ENCODE data around the gene TSPAN14.
"Not testable (repeated sequence)": the region's sequence is repeated elsewhere in the genome, so short reads cannot be mapped to it uniquely, and the experiment has no call there.

The TSPAN14 gene

DNA sequence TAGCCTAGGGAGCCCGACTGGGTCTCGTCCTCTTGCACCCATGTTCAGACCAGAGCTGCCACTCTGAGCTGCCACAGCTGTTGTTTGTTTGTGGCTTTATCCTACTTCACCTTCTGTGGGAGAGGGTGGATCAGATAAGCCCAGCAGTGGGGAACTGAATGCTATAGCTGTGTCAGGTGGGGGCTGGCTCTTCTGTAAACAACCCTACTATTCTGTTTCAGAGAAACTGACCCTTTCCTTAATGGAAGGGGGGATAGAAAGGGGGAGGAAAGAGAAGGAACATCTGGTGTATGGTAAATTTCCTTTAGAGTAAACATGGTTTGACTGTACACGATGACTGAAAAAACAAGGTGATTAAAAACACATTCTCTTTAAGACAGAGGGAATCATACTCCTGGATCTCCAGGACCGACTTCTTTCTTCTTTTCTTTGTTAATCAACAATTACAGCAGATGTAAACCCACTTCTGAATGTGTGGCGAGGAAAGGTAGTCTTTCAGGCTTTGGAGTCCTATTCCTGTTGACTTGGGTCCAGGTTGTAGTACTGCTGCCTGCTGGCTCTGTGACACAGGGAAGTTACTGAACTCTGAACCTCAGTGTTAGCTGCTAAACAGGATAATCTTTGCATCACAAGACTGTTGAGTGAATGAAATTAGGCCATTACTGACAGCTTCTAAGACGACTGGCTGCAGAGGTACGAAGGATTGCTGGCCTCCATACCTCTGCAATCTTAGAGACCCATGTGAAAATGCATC lies 39.8 kb upstream of the TSPAN14 start:
- Mint-ChIP-seq H3K4me1 (ENCODE audit: low read depth) (peaks cover 31% of the 10 kb centered on the region), H3K36me3 (no peaks in the 10 kb centered on the region), H3K9me3 (ENCODE audit: low read depth) (no peaks in the 10 kb centered on the region), H3K27me3 (no peaks in the 10 kb centered on the region), H3K4me3 (no peak overlapping the region), H3K27ac (no peak overlapping the region)

DNA sequence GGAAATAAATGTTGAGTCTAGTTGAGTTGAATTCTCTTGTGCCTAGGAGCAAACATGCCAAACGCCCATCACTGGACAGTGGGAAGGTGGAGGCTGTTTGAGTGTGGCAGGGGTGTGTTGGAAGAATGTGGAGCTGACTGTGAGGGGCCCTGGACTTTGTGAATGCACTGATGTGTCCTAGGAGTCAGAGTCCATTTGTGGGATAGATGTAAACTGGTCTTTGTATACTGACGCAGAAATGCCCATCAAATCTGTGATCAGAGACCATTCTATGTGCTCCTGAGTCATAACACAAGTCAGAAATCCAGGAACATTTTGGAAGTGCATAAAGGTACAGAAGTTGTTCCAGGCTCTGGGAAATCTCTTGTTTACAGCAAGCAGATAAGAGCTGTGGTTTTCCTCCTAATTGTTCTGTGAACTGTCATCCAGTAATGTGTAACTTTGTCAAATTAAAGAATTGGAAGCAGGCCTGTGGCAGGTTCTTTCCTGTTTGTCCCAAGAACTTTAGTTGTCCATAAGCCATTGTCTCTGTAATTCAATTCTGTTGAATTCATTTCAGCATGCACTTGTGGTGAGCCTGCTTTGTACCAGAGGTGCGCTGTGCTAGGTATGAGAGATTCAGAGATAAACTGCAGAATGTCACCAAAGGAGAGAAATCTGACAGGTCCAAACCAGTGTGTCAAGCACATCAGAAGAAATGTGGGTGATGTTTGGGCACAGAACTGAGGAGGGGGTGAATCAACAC lies 38.2 kb upstream of the TSPAN14 start:
- no peaks in the 10 kb centered on the region for H3K36me3 Mint-ChIP-seq
- H3K27me3 Mint-ChIP-seq, result no peaks in the 10 kb centered on the region
- no peak overlapping the region for H3K27ac Mint-ChIP-seq
- peaks cover 20% of the 10 kb centered on the region for H3K4me1 Mint-ChIP-seq (ENCODE audit: low read depth)
- H3K4me3 Mint-ChIP-seq, result no peak overlapping the region
- no peaks in the 10 kb centered on the region for H3K9me3 Mint-ChIP-seq (ENCODE audit: low read depth)

DNA sequence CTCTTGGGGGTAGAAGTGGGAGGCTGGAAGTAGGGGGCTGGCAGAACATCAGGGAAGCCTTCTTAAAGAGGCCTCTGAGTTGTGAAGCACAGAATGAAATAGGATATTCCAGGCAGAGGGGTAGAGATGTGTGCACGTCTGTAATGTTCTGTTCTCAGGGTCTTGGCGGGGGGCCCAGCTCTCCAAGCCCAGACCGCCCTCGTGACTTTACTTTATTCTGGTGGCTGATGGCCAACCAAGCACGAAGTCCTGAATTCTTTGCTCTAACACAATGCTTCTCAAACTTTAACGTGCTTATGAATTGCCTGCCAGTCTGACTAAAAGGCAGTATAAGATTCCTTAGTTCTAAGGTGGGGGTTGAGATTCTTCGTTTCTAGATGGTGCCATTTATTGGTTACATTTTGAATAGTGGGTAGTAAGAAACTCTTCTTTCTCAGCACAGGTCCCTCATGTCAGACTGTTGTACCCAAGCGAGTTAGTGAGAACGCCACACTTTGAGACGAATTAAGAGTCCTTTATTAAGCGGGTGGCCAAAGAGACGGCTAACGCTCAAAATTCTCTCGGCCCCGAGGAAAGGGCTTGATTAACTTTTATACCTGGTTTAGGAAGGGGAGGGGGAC lies 37.5 kb upstream of the TSPAN14 start:
- Mint-ChIP-seq H3K36me3 (no peaks in the 10 kb centered on the region), H3K4me3 (no peak overlapping the region), H3K27me3 (no peaks in the 10 kb centered on the region), H3K27ac (no peak overlapping the region), H3K9me3 (ENCODE audit: low read depth) (no peaks in the 10 kb centered on the region), H3K4me1 (ENCODE audit: low read depth) (peaks cover 18% of the 10 kb centered on the region)

DNA sequence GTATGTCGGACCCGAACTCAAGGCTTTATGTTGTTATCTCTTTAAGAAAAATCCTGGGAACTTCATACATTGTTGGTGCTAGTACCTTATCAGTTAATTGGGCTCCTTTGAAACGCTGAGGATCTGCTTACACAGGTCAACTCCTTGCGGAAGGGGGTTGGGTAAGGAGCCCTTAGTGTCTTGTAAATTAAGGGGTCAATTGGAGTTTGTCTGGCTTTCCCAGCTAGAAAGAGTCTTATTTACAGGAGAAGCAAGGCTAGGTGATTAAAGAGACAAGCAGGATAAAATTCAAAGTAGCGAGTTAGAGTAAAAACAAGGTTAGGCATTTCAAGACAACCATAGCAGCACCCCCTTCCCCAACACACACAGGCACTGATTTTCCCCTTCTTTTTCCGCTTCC lies 36.9 kb upstream of the TSPAN14 start:
- not testable (repeated sequence) for H3K36me3 Mint-ChIP-seq; H3K4me3 Mint-ChIP-seq; H3K27ac Mint-ChIP-seq; H3K9me3 Mint-ChIP-seq (ENCODE audit: low read depth); H3K27me3 Mint-ChIP-seq
- H3K4me1 Mint-ChIP-seq (ENCODE audit: low read depth), result peaks cover 18% of the 10 kb centered on the region

DNA sequence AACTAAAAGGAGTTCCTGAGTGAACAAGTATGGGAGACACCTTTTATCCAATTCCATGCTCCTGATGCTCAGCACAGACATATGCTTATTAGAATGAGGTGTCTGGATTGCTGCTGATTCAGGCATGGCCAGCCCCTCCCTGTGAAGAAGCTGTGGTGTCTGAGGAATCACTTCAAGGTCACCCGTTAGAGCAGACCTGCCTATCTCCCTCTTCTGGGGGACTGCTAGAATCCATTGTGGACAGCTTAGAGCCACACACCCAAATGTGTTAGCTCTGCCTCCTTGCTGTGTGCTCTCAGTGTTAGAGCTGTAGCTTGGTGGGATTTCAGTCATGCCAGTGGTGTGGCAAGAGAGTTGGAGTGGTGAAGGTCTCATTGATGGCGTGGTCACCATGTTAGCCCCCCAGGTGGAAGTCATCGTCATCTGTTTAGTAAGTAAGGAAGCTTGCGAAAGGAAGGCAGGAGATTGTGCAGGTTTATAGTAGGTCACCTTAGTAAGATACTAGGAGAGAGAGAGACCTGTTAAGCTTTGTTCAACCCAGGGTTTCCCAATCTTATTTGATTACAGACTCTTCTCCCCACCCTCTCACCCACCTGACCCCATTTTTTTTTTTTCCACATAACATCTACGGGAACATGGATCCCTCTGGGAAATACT lies 32.9 kb upstream of the TSPAN14 start:
- H3K36me3 Mint-ChIP-seq, result peaks cover 16% of the 10 kb centered on the region
- H3K4me1 Mint-ChIP-seq (ENCODE audit: low read depth), result peaks cover 2% of the 10 kb centered on the region
- no peak overlapping the region for H3K27ac Mint-ChIP-seq

DNA sequence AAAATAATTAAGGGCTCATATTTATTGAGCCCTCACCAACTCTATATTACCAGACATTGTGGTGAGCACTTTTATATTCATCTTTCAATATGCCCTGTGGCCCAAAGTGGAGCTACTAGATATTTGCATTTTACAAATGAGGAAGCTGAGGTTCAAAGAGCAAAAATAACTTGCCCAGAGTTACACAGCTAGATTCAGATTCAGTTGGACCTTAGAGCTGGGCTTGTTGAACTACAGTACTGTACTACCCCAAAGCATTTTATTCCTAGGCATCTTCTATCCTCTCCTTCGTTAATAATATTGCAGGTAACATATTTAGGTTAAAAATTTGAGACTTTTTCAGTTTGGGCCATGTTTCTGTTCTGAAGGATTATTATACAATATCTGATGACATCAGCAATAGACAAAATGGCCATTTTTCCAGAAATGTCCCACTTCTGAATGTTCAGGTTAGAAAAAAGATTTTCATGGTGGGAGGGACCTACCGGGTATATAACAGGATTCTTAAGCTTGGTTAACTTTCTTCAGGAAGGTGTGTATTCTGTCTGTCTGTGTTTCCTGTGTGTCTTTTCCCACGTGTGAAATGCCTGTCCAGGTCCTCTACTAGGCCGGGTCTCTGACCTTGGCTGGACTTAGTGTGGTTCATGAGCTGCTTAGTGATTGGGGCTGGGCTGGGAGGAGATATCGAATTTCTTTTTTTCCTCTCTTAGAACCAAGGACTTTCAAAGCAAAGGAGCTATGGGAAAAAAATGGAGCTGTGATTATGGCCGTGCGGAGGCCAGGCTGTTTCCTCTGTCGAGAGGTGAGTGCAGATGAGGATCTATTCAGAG lies 32.2 kb upstream of the TSPAN14 start:
- Mint-ChIP-seq H3K4me3 (no peak overlapping the region), H3K4me1 (ENCODE audit: low read depth) (no peaks in the 10 kb centered on the region), H3K9me3 (ENCODE audit: low read depth) (no peaks in the 10 kb centered on the region), H3K27ac (no peak overlapping the region), H3K27me3 (no peaks in the 10 kb centered on the region), H3K36me3 (peaks cover 16% of the 10 kb centered on the region)

More for the DNA sequence above, 32.9 kb upstream of the TSPAN14 start:
- Mint-ChIP-seq H3K9me3 (ENCODE audit: low read depth) (no peaks in the 10 kb centered on the region), H3K27me3 (no peaks in the 10 kb centered on the region), H3K4me3 (no peak overlapping the region)

DNA sequence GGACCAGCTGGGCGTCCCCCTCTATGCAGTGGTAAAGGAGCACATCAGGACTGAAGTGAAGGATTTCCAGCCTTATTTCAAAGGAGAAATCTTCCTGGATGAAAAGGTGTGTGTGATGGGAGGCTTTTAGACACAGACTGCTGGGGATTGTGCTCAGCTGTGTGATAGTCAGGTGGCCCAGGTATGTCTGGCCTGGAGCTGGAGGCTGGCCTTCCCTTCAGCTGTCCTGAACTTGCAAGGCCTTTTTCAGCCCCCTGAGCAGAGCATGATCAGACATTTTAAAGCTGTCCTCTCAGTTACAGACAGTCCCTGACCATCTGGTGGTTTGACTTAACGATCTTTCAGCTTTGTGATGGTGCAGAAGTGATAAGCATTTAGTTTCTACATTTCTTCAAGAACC lies 28.2 kb upstream of the TSPAN14 start:
- H3K4me1 Mint-ChIP-seq (ENCODE audit: low read depth), result no peaks in the 10 kb centered on the region
- H3K4me3 Mint-ChIP-seq, result no peak overlapping the region
- no peak overlapping the region for H3K27ac Mint-ChIP-seq
- H3K9me3 Mint-ChIP-seq (ENCODE audit: low read depth), result no peaks in the 10 kb centered on the region
- no peaks in the 10 kb centered on the region for H3K27me3 Mint-ChIP-seq
- H3K36me3 Mint-ChIP-seq, result peaks cover 26% of the 10 kb centered on the region

DNA sequence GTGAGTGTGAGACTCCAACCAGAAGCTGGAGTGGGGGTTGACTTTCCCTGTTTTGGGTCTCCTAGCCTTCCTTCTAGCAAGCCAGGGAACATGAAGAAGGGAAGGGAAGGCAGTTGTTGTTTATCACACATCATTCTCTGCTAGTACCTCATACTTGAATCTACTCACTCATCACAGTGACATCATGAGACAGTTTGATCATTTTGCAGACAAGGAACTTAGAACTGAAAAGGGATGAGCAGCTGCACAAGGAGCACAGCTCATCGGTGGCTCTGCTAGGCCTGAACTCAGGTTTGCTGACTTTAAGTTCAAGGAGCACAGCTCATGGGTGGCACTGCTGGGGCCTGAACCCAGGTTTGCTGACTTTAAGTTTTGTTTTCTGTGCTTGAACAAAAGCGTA lies 26.6 kb upstream of the TSPAN14 start:
- Mint-ChIP-seq H3K4me3 (no peak overlapping the region), H3K36me3 (peaks cover 26% of the 10 kb centered on the region), H3K4me1 (ENCODE audit: low read depth) (no peaks in the 10 kb centered on the region), H3K9me3 (ENCODE audit: low read depth) (no peaks in the 10 kb centered on the region), H3K27ac (no peak overlapping the region), H3K27me3 (no peaks in the 10 kb centered on the region)

DNA sequence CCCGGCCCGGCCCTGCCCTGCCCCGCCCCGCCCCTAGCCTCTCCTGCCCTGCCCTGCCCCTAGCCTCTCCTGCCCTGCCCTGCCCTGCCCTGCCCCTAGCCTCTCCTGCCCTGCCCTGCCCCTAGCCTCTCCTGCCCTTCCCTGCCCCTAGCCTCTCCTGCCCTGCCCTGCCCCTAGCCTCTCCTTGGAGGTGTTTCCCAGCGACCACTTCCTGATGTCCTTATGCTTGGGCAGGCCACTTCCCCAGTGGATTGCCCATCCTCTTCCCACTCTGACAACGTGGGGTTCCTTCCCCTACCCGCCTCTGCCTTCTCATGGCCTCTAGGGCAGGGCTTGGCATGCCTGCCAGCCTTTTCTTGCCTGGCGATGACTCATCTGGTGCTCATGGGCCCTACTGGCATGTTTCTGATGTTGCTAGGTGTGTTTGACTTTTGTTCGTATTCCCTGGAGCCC lies 24.6 kb upstream of the TSPAN14 start:
- Mint-ChIP-seq H3K27ac (no peak overlapping the region), H3K36me3 (peaks cover 19% of the 10 kb centered on the region), H3K4me3 (no peak overlapping the region), H3K27me3 (no peaks in the 10 kb centered on the region), H3K9me3 (ENCODE audit: low read depth) (no peaks in the 10 kb centered on the region), H3K4me1 (ENCODE audit: low read depth) (no peaks in the 10 kb centered on the region)

DNA sequence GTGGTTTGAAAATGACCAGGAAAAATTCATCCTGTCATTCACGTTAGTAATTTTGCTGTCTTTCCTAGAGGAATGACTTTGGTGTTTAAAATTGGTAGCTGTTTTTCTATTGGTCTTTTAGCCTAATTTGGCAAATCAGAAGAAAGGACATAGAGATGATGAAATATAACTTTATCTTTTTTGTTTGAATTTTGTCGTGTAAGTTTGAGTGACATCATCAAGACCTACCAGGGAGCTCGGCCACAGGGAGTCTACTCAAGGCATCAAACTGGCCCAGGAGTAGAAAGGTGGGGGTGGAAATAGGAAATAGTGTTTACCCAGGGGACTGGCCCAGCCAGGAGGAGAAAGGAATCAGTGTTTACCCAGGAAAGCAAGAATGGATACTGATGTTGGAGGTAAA lies 21.0 kb upstream of the TSPAN14 start:
- Mint-ChIP-seq H3K36me3 (peaks cover 5% of the 10 kb centered on the region), H3K9me3 (ENCODE audit: low read depth) (no peaks in the 10 kb centered on the region), H3K4me1 (ENCODE audit: low read depth) (no peaks in the 10 kb centered on the region), H3K4me3 (no peak overlapping the region), H3K27ac (no peak overlapping the region), H3K27me3 (no peaks in the 10 kb centered on the region)

DNA sequence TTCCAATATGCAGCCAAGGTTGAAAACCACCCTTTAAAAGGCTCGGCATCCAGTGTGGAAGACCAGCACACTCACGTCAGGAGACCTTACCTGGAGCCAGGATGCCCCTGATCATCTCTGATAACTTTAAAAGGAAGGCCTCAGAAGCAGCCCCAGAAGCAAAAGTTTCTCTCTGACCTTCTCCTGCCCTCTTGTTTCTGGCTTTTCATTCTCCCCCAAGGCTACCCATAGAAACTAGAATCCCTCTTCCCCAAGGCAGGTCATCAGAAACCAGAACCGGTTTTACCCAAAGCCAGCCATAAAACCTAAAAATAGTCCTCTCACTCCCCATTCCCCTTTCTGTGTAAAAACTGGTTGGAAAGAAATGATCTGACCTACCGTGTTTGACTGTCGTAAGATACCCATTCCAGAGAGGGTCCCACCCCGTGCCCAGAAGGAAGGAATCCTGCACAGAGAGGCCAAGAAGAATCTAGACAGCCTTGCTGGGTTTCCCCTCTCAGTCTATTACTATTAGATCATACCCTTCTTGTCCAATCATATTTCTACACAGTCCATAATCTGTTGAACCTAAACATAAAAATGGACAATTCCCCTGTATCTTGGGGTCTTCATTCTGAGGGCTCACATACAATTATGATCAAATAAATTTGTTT lies 17.5 kb upstream of the TSPAN14 start:
- H3K4me1 Mint-ChIP-seq (ENCODE audit: low read depth), result no peaks in the 10 kb centered on the region
- H3K27me3 Mint-ChIP-seq, result peaks cover 2% of the 10 kb centered on the region
- H3K27ac Mint-ChIP-seq, result no peak overlapping the region
- no peak overlapping the region for H3K4me3 Mint-ChIP-seq
- no peaks in the 10 kb centered on the region for H3K9me3 Mint-ChIP-seq (ENCODE audit: low read depth)
- H3K36me3 Mint-ChIP-seq, result no peaks in the 10 kb centered on the region

DNA sequence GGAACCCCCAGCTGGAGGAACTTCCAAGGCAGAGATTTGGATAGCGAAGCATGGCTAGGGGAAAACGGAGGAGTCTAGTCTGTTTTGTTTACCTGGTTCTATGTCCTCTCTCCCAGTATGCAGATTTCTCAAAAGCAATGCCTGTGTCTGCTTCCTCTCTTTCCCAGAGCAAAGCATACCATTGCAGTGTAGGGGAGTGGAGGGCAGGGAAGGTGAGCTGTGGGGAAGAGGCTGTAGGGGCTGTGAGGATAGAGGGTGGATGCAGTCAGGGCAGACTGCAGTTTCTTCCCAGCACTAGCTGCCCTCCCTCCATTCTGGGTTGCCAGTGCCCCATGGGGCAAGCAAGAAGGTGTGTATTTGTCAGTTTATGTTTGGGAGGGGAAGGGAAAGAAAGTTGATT lies 16.9 kb upstream of the TSPAN14 start:
- Mint-ChIP-seq H3K9me3 (ENCODE audit: low read depth) (no peaks in the 10 kb centered on the region), H3K27ac (no peak overlapping the region), H3K4me1 (ENCODE audit: low read depth) (no peaks in the 10 kb centered on the region), H3K27me3 (peaks cover 2% of the 10 kb centered on the region), H3K4me3 (no peak overlapping the region), H3K36me3 (no peaks in the 10 kb centered on the region)

DNA sequence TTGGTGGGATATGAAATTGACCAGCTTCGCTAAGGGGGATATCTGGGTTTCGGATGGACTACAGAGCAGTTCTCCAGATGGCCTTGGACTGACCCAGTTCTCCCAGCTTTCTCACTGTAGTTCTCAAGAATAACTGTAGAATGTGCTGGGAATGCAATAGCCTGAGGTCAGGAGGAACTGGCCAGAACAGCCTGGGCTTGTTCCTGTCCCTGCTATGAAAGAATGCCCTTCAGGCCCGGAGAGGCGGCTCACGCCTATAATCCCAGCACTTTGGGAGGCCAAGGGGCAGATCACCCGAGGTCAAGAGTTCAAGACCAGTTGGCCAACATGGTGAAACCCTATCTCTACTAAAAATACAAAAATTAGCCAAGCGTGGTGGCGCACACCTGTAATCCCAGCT lies 12.3 kb upstream of the TSPAN14 start:
- H3K27ac Mint-ChIP-seq, result no peak overlapping the region
- H3K4me1 Mint-ChIP-seq (ENCODE audit: low read depth), result peaks cover 37% of the 10 kb centered on the region
- no peaks in the 10 kb centered on the region for H3K9me3 Mint-ChIP-seq (ENCODE audit: low read depth)

DNA sequence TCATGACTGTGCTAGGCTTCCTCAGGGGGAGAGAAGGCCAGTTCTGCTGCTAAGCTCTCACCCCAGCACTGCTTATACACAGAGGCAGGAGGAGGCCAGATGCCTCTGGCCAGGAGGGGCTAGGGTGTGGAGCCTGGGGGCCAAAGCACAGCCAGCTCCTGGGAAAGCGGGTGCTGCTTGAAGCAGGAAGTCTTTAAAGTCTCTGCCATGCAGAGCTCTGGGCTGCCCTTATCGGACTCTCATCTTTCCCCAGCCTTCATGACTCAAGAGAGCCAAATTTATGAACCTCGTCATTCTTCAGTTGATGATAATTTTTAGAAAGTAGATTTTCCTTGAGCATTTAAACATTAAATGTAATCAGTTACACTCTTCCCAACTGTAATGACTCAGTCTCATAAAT lies 11.2 kb upstream of the TSPAN14 start:
- H3K9me3 Mint-ChIP-seq (ENCODE audit: low read depth), result no peaks in the 10 kb centered on the region
- H3K4me1 Mint-ChIP-seq (ENCODE audit: low read depth), result peaks cover 47% of the 10 kb centered on the region
- peaks cover 2% of the 10 kb centered on the region for H3K27me3 Mint-ChIP-seq
- H3K27ac Mint-ChIP-seq, result no peak overlapping the region
- no peaks in the 10 kb centered on the region for H3K36me3 Mint-ChIP-seq
- H3K4me3 Mint-ChIP-seq, result no peak overlapping the region

More for the DNA sequence above, 12.3 kb upstream of the TSPAN14 start:
- Mint-ChIP-seq H3K4me3 (no peak overlapping the region), H3K36me3 (no peaks in the 10 kb centered on the region), H3K27me3 (peaks cover 2% of the 10 kb centered on the region)

Measured in activated naive CD8-positive, alpha-beta T cell (primary cell).